Transverse colon (tissue), 4 donors: ENCODE data around the gene TANGO6.

ENCODE experiments used
- CTCF ChIP-seq, 5 experiments: fragments of 200-600 bp in 3 of 5; fragments of 450-650 bp in 2 of 5; sonication (generic) in 3 of 5; IDR thresholded peaks; 1 replicate in 2 of 5; 2 replicates in 3 of 5; pipeline ENCODE4 v1.5.1; 2016 to 2017; ENCODE audit warnings: antibody characterized with exemption in 5 of 5, inconsistent platforms in 3 of 5, mild to moderate bottlenecking in 2 of 5, moderate library complexity in 1 of 5
- POLR2A ChIP-seq: fragments of 450-650 bp; IDR thresholded peaks from one replicate; pipeline ENCODE4 v1.6.1; 2016; ENCODE audit warnings: antibody characterized with exemption, mild to moderate bottlenecking, moderate library complexity
- POLR2AphosphoS5 ChIP-seq, 3 donors: sonication (generic); formaldehyde crosslinking; IDR thresholded peaks; one replicate each; pipeline ENCODE4 v1.6.1; 2016; ENCODE audit warnings: antibody characterized with exemption in 3 of 3

GRCh38 chr16:69118994-69119393, 275.7 kb downstream of the TANGO6 start:
- TF ChIP-seq CTCF (IDR thresholded peaks at IDR 0.05), result no peak
- TF ChIP-seq POLR2AphosphoS5 (IDR thresholded peaks at IDR 0.05), result no peak
- TF ChIP-seq POLR2A, result no peak
